HepG2 (cell line): Measurements from ENCODE around the gene SLC29A1. TPM values are rescaled to one million over a fixed set of nuclear protein-coding genes. Genes with fewer than 3 reads are reported as not detected.
A peak's percentile ranks its signal among the peaks of the same experiment; 100 is the strongest.

Source experiments
- CBX2 ChIP-seq, 2 experiments: fragments of 200-600 bp in 1 of 2; sonication (generic); formaldehyde crosslinking in 1 of 2; IDR thresholded peaks; 2 replicates each; pipeline versions ENCODE4 v1.7.0 to v1.8.1; 2018 to 2022; ENCODE audit warnings: low read depth in 2 of 2, low read length in 1 of 2, mild to moderate bottlenecking in 1 of 2, missing genetic modification reagents in 1 of 2
- HMG20B ChIP-seq: conservative IDR thresholded peaks from 2 replicates; pipeline ENCODE4 v1.6.1; 2016; ENCODE audit warnings: missing genetic modification reagents, missing compliant biosample characterization
- HNRNPUL1 ChIP-seq: fragments of 200-400 bp; formaldehyde crosslinking; IDR thresholded peaks from 2 replicates; pipeline ENCODE4 v1.6.1; 2017; ENCODE audit warnings: low read depth, mild to moderate bottlenecking, low read length, moderate library complexity
- MXD4 ChIP-seq: IDR thresholded peaks from 2 replicates; pipeline ENCODE4 v1.6.1; 2016; ENCODE audit warnings: mild to moderate bottlenecking, missing biosample characterization, missing genetic modification reagents
- NR2F1 ChIP-seq, 2 experiments: fragments of 450-650 bp in 1 of 2; formaldehyde crosslinking in 1 of 2; IDR thresholded peaks; 2 replicates each; pipeline versions ENCODE4 v1.5.0 to v1.6.1; 2016 to 2020; ENCODE audit warnings: mild to moderate bottlenecking in 1 of 2, missing compliant biosample characterization in 1 of 2, missing genetic modification reagents in 1 of 2, moderate library complexity in 1 of 2
- SMAD3 ChIP-seq: sonication (generic); formaldehyde crosslinking; IDR thresholded peaks from 2 replicates; pipeline ENCODE4 v1.4.0; 2020; ENCODE audit warnings: missing genetic modification reagents
- TAF1 ChIP-seq: sonication (generic); formaldehyde crosslinking; IDR thresholded peaks from 2 replicates; pipeline ENCODE4 v1.4.0; 2020; ENCODE audit warnings: missing genetic modification reagents
- XBP1 ChIP-seq: sonication (generic); formaldehyde crosslinking; IDR thresholded peaks from 2 replicates; pipeline ENCODE4 v1.5.0; 2020; ENCODE audit warnings: missing genetic modification reagents
- ZFP36L1 ChIP-seq: sonication (generic); formaldehyde crosslinking; IDR thresholded peaks from 2 replicates; pipeline ENCODE4 v1.8.0; 2022; ENCODE audit warnings: mild to moderate bottlenecking, missing genetic modification reagents, moderate library complexity
- ZNF17 ChIP-seq: sonication (generic); formaldehyde crosslinking; IDR thresholded peaks from 2 replicates; pipeline ENCODE4 v1.5.0; 2020; ENCODE audit warnings: mild to moderate bottlenecking, missing genetic modification reagents
- ZNF431 ChIP-seq: sonication (generic); formaldehyde crosslinking; IDR thresholded peaks from 2 replicates; pipeline ENCODE4 v1.9.0; 2022; ENCODE audit warnings: missing genetic modification reagents, low read depth, mild to moderate bottlenecking, borderline replicate concordance
- ZNF558 ChIP-seq: sonication (generic); formaldehyde crosslinking; IDR thresholded peaks from 2 replicates; pipeline ENCODE4 v1.9.0; 2022; ENCODE audit warnings: mild to moderate bottlenecking, missing genetic modification reagents, borderline replicate concordance
- ZNF660 ChIP-seq: sonication (generic); formaldehyde crosslinking; IDR thresholded peaks from 2 replicates; pipeline ENCODE4 v1.5.1; 2020; ENCODE audit warnings: mild to moderate bottlenecking, low read depth, missing genetic modification reagents, borderline replicate concordance
- ZNF772 ChIP-seq: sonication (generic); formaldehyde crosslinking; IDR thresholded peaks from 2 replicates; pipeline ENCODE4 v1.5.0; 2020; ENCODE audit warnings: mild to moderate bottlenecking, missing genetic modification reagents
- ZNF775 ChIP-seq: sonication (generic); formaldehyde crosslinking; IDR thresholded peaks from 2 replicates; pipeline ENCODE4 v1.4.0; 2020; ENCODE audit warnings: missing genetic modification reagents, mild to moderate bottlenecking, moderate library complexity, borderline replicate concordance
- polyA plus RNA-seq, 8 experiments: library from polyadenylated mRNA; depleted of rRNA in 3 of 8; stranded (reverse) in 7 of 8; unstranded in 1 of 8; fragments of >200 nt; fragmentation: Illumina TruSeq in 4 of 8; extraction: Trizol in 4 of 8; gene quantifications; 2 replicates each; pipeline versions ENCODE4 v1.2.1 to v1.2.3, GENCODE V29; 2011 to 2016; ENCODE audit warnings: low read depth in 4 of 8, missing spikeins in 1 of 8, mixed read lengths in 1 of 8; ENCODE audit not compliant: insufficient read depth in 1 of 8
- total RNA-seq, 5 experiments: library from RNA; depleted of rRNA; stranded (reverse); fragments of >200 nt; fragmentation: Illumina TruSeq; extraction: Trizol; gene quantifications; 2 replicates each; pipeline ENCODE4 v1.2.3, GENCODE V29; 2016; ENCODE audit warnings: low read depth in 1 of 5
- TF ChIP-seq, protein P1 (sequence below): sonication (generic); formaldehyde crosslinking; IDR thresholded peaks from 2 replicates; pipeline ENCODE4 v1.8.0; 2022; ENCODE audit warnings: mild to moderate bottlenecking, missing genetic modification reagents, moderate library complexity
- TF ChIP-seq, protein P2 (sequence below): IDR thresholded peaks from 2 replicates; pipeline ENCODE4 v1.6.1; 2016; ENCODE audit warnings: missing compliant biosample characterization, missing genetic modification reagents, borderline replicate concordance
- TF ChIP-seq, protein P3 (sequence below): IDR thresholded peaks from 2 replicates; pipeline ENCODE4 v1.6.1; 2016
- TF ChIP-seq, protein P4 (sequence below): IDR thresholded peaks from 2 replicates; pipeline ENCODE4 v1.6.1; 2016; ENCODE audit warnings: missing compliant biosample characterization, missing genetic modification reagents, borderline replicate concordance
- TF ChIP-seq, protein P5 (sequence below): sonication (generic); formaldehyde crosslinking; IDR thresholded peaks from 2 replicates; pipeline ENCODE4 v1.5.0; 2020; ENCODE audit warnings: mild to moderate bottlenecking, missing genetic modification reagents

SLC29A1 gene
- total and polyA plus RNA-seq, 2 of the 13 experiments (the other 11 are each of a cell fraction or from before 2014, with no cell fraction given), result 43.2 to 106 TPM

DNA sequence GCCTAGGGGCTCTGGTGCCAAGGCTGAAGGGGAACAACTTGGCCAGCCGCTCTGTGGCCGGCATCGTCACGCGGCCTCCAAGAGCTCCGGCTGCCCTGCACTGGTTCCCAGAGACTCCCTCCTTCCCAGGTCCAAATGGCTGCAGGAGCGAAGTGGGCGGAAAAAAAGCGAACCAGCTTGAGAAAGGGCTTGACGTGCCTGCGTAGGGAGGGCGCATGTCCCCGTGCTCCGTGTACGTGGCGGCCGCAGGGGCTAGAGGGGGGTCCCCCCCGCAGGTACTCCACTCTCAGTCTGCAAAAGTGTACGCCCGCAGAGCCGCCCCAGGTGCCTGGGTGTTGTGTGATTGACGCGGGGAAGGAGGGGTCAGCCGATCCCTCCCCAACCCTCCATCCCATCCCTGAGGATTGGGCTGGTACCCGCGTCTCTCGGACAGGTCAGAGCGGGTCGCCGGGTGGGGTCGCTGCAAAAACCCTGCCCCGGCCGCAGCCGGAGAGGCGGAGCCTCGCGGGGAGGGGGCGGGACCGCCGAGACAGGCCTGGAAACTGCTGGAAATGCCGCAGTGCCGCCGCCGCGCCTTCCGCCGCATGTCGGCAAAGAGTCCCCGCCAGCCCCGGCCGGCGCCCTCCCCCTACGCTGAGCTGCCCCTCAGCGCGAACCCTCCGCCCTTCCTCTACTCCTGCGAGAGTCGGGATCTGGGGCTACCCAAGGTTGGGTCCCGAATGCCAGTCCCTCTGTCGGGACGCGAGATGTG is 22.7 kb downstream of the SLC29A1 start (continued):
- TF ChIP-seq, protein P1, sequence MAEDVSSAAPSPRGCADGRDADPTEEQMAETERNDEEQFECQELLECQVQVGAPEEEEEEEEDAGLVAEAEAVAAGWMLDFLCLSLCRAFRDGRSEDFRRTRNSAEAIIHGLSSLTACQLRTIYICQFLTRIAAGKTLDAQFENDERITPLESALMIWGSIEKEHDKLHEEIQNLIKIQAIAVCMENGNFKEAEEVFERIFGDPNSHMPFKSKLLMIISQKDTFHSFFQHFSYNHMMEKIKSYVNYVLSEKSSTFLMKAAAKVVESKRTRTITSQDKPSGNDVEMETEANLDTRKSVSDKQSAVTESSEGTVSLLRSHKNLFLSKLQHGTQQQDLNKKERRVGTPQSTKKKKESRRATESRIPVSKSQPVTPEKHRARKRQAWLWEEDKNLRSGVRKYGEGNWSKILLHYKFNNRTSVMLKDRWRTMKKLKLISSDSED (CRISPR knock-in tag), result no peak
- TF ChIP-seq ZNF431 (0 out of 2 replicates have a peak, but pooled peaks have one; percentile 29), CBX2 (IDR thresholded peaks at IDR 0.05; ENCODE audit: low read depth, low read length) (no peak), CBX2 (CRISPR knock-in tag; IDR thresholded peaks at IDR 0.05; ENCODE audit: low read depth) (no peak; the same call in 1 of the 2 replicates), XBP1 (CRISPR knock-in tag) (peak; percentile 26; the same call in 1 of the 2 replicates), NR2F1 (CRISPR knock-in tag; IDR thresholded peaks at IDR 0.05) (peak in 1 of 2 experiments; percentile 27; a peak in 2 of 4 replicates), HNRNPUL1 (peak; percentile 84; the same call in 1 of the 2 replicates), HMG20B (0 out of 2 replicates have a peak, but pooled peaks have one; percentile 39), SMAD3 (CRISPR knock-in tag) (no peak; the same call in none of the 2 replicates), ZFP36L1 (peak; percentile 57; the same call in 1 of the 2 replicates), ZNF17 (CRISPR knock-in tag) (no peak), ZNF772 (CRISPR knock-in tag) (peak; percentile 82), ZNF558 (CRISPR knock-in tag) (0 out of 2 replicates have a peak, but pooled peaks have one; percentile 39), ZNF775 (CRISPR knock-in tag) (no peak), TAF1 (CRISPR knock-in tag) (peak; percentile 56; the same call in 1 of the 2 replicates), ZNF660 (no peak), MXD4 (CRISPR knock-in tag) (peak; percentile 68; the same call in 1 of the 2 replicates)
- TF ChIP-seq, protein P2, sequence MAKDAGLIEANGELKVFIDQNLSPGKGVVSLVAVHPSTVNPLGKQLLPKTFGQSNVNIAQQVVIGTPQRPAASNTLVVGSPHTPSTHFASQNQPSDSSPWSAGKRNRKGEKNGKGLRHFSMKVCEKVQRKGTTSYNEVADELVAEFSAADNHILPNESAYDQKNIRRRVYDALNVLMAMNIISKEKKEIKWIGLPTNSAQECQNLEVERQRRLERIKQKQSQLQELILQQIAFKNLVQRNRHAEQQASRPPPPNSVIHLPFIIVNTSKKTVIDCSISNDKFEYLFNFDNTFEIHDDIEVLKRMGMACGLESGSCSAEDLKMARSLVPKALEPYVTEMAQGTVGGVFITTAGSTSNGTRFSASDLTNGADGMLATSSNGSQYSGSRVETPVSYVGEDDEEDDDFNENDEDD (CRISPR knock-in tag), result peak; percentile 41; the same call in 1 of the 2 replicates
- TF ChIP-seq, protein P3, sequence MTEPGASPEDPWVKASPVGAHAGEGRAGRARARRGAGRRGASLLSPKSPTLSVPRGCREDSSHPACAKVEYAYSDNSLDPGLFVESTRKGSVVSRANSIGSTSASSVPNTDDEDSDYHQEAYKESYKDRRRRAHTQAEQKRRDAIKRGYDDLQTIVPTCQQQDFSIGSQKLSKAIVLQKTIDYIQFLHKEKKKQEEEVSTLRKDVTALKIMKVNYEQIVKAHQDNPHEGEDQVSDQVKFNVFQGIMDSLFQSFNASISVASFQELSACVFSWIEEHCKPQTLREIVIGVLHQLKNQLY (CRISPR knock-in tag), result peak; percentile 13; the same call in 1 of the 2 replicates
- TF ChIP-seq, protein P4, sequence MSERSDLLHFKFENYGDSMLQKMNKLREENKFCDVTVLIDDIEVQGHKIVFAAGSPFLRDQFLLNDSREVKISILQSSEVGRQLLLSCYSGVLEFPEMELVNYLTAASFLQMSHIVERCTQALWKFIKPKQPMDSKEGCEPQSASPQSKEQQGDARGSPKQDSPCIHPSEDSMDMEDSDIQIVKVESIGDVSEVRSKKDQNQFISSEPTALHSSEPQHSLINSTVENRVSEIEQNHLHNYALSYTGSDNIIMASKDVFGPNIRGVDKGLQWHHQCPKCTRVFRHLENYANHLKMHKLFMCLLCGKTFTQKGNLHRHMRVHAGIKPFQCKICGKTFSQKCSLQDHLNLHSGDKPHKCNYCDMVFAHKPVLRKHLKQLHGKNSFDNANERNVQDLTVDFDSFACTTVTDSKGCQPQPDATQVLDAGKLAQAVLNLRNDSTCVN (CRISPR knock-in tag), result peak; percentile 35; the same call in 1 of the 2 replicates
- TF ChIP-seq, protein P5, sequence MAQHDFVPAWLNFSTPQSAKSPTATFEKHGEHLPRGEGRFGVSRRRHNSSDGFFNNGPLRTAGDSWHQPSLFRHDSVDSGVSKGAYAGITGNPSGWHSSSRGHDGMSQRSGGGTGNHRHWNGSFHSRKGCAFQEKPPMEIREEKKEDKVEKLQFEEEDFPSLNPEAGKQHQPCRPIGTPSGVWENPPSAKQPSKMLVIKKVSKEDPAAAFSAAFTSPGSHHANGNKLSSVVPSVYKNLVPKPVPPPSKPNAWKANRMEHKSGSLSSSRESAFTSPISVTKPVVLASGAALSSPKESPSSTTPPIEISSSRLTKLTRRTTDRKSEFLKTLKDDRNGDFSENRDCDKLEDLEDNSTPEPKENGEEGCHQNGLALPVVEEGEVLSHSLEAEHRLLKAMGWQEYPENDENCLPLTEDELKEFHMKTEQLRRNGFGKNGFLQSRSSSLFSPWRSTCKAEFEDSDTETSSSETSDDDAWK (CRISPR knock-in tag), result no peak
